AG09309 (cell line): ENCODE results near the gene TRPM4.

Experiments used
- DNase-seq: peaks from one replicate; pipeline ENCODE4 v3.0.0-alpha.2; 2010; ENCODE audit warnings: low read depth
- H3K4me3 ChIP-seq: 2 replicates; pipeline ENCODE4 v1.5.1; 2011; ENCODE audit warnings: mild to moderate bottlenecking, low read depth, low read length, moderate library complexity; ENCODE audit not compliant: control insufficient read depth
- CTCF ChIP-seq: IDR thresholded peaks from 2 replicates; pipeline ENCODE4 v1.5.1; 2011; ENCODE audit warnings: mild to moderate bottlenecking, low read depth, low read length, inconsistent platforms; ENCODE audit not compliant: insufficient read depth, control insufficient read depth; ENCODE audit errors: missing control alignments

TRPM4 gene

GRCh38 chr19:49210901-49211451 is 53.4 kb downstream of the TRPM4 start:
- no peak for TF ChIP-seq CTCF
- no peak for DNase-seq
- no peak overlapping the region for H3K4me3 ChIP-seq

- DNase-seq = no peak
- no peak overlapping the region for H3K4me3 ChIP-seq
- no peak for TF ChIP-seq CTCF
These were observed 54.6 kb downstream of the TRPM4 start for GRCh38 chr19:49212016-49212701.

- H3K4me3 ChIP-seq = no peak overlapping the region
- no peak for DNase-seq
- no peak for TF ChIP-seq CTCF
These were observed 56.2 kb downstream of the TRPM4 start for GRCh38 chr19:49213791-49214190.

- no peak for DNase-seq
- TF ChIP-seq CTCF = no peak
- no peak overlapping the region for H3K4me3 ChIP-seq
These were observed 57.1 kb downstream of the TRPM4 start for GRCh38 chr19:49214701-49215100.

- DNase-seq = peak; percentile 73
- TF ChIP-seq CTCF = no peak
These were observed 58.5 kb downstream of the TRPM4 start for GRCh38 chr19:49216071-49216470.

GRCh38 chr19:49217382-49217781 is 59.8 kb downstream of the TRPM4 start:
- DNase-seq = no peak
- H3K4me3 ChIP-seq = no peak overlapping the region
- TF ChIP-seq CTCF = no peak

More at GRCh38 chr19:49216071-49216470, 58.5 kb downstream of the TRPM4 start:
- no peak overlapping the region for H3K4me3 ChIP-seq
